HepG2 (cell line): ENCODE data around the gene CENPK. TPM values are rescaled to one million over a fixed set of nuclear protein-coding genes. Genes with fewer than 3 reads are reported as not detected.

Experiments
- polyA plus RNA-seq, 8 experiments: library from polyadenylated mRNA; depleted of rRNA in 3 of 8; stranded (reverse) in 7 of 8; unstranded in 1 of 8; fragments of >200 nt; fragmentation: Illumina TruSeq in 4 of 8; extraction: Trizol in 4 of 8; gene quantifications; 2 replicates each; pipeline versions ENCODE4 v1.2.1 to v1.2.3, GENCODE V29; 2011 to 2016; ENCODE audit warnings: low read depth in 4 of 8, missing spikeins in 1 of 8, mixed read lengths in 1 of 8; ENCODE audit not compliant: insufficient read depth in 1 of 8
- small RNA-seq, 3 experiments: library from RNA; depleted of rRNA; stranded (forward); fragments of <200 nt; gene quantifications; one replicate each; pipeline ENCODE3, GENCODE V24; 2012; ENCODE audit warnings: low read depth in 2 of 3, low replicate concordance in 1 of 3; ENCODE audit not compliant: insufficient read length in 3 of 3, insufficient read depth in 2 of 3
- total RNA-seq, 5 experiments: library from RNA; depleted of rRNA; stranded (reverse); fragments of >200 nt; fragmentation: Illumina TruSeq; extraction: Trizol; gene quantifications; 2 replicates each; pipeline ENCODE4 v1.2.3, GENCODE V29; 2016; ENCODE audit warnings: low read depth in 1 of 5

Gene CENPK
- total and polyA plus RNA-seq, 2 of the 13 experiments (the other 11 are each of a cell fraction or from before 2014, with no cell fraction given): 14.3 to 54.4 TPM

Small RNA genes lying within 50 kb of the gene (small RNA-seq; reads per million reads assigned to genes)
- gene RNU6-540P: 0 reads per million in 3 experiments

Other genes starting within 250 kb of the CENPK start
- 0.93 and 3.1 TPM in 2 replicates for gene ADAMTS6, start 81.2 kb downstream of the CENPK start, total RNA-seq (2016; rRNA removed; fragmentation: Illumina TruSeq; extraction: Trizol)
- gene ADAMTS6, start 81.2 kb downstream of the CENPK start, polyA plus RNA-seq (2011; rRNA removed): 7.3 and 8.2 TPM in 2 replicates
- gene PPWD1, start 128 bp upstream of the CENPK start, total RNA-seq (2016; rRNA removed; fragmentation: Illumina TruSeq; extraction: Trizol): 44.3 and 60.8 TPM in 2 replicates
- gene PPWD1, start 128 bp upstream of the CENPK start, polyA plus RNA-seq (2011; rRNA removed): 7.4 and 7.9 TPM in 2 replicates
- gene TRIM23, start 61.2 kb upstream of the CENPK start, total RNA-seq (2016; rRNA removed; fragmentation: Illumina TruSeq; extraction: Trizol): 11.4 and 14.7 TPM in 2 replicates
- 4.6 and 5.2 TPM in 2 replicates for gene TRIM23, start 61.2 kb upstream of the CENPK start, polyA plus RNA-seq (2011; rRNA removed)
- 6.8 and 8.1 TPM in 2 replicates for gene SHLD3, start 61.9 kb upstream of the CENPK start, total RNA-seq (2016; rRNA removed; fragmentation: Illumina TruSeq; extraction: Trizol)
- gene SHLD3, start 61.9 kb upstream of the CENPK start, polyA plus RNA-seq (2011; rRNA removed): 3.2 and 3.6 TPM in 2 replicates
- gene TRAPPC13, start 61.9 kb upstream of the CENPK start, total RNA-seq (2016; rRNA removed; fragmentation: Illumina TruSeq; extraction: Trizol): 19.6 and 24.3 TPM in 2 replicates
- gene TRAPPC13, start 61.9 kb upstream of the CENPK start, polyA plus RNA-seq (2011; rRNA removed): 8.4 and 10.1 TPM in 2 replicates
- 11.2 and 13.9 TPM in 2 replicates for gene SGTB, start 158.9 kb upstream of the CENPK start, total RNA-seq (2016; rRNA removed; fragmentation: Illumina TruSeq; extraction: Trizol)
- gene SGTB, start 158.9 kb upstream of the CENPK start, polyA plus RNA-seq (2011; rRNA removed): 3.3 and 5.2 TPM in 2 replicates
- 36.7 and 62.9 TPM in 2 replicates for gene NLN, start 159.0 kb upstream of the CENPK start, total RNA-seq (2016; rRNA removed; fragmentation: Illumina TruSeq; extraction: Trizol)
- 10.5 and 11.9 TPM in 2 replicates for gene NLN, start 159.0 kb upstream of the CENPK start, polyA plus RNA-seq (2011; rRNA removed)